A549 (cell line): ENCODE results near the gene FKBP1A.

Source experiments
- CTCF ChIP-seq: fragments of >200 bp; sonication (Bioruptor Twin); formaldehyde crosslinking; IDR thresholded peaks from 3 replicates; pipeline ENCODE4 v1.5.1; 2016
- EP300 ChIP-seq, 2 experiments: fragments of >200 bp; sonication (Bioruptor Twin); formaldehyde crosslinking; IDR thresholded peaks; 2 replicates in 1 of 2; 3 replicates in 1 of 2; pipeline ENCODE4 v1.6.1; 2016 to 2017
- POLR2A ChIP-seq: IDR thresholded peaks from 2 replicates; pipeline ENCODE4 v1.6.1; 2012; ENCODE audit warnings: mild to moderate bottlenecking, low read length
- RAD21 ChIP-seq, 2 experiments: fragments of >200 bp in 1 of 2; sonication (Bioruptor Twin) in 1 of 2; formaldehyde crosslinking in 1 of 2; IDR thresholded peaks in 1 of 2; conservative IDR thresholded peaks in 1 of 2; 2 replicates in 1 of 2; 3 replicates in 1 of 2; pipeline ENCODE4 v1.6.1; 2012 to 2018; ENCODE audit warnings: inconsistent platforms in 1 of 2
- REST ChIP-seq: fragments of 200-600 bp; sonication (generic); IDR thresholded peaks from 2 replicates; pipeline ENCODE4 v1.6.1; 2016; ENCODE audit warnings: antibody characterized with exemption, mild to moderate bottlenecking, moderate library complexity
- RFX5 ChIP-seq: fragments of 450-650 bp; IDR thresholded peaks from 2 replicates; pipeline ENCODE4 v1.7.1; 2014; ENCODE audit warnings: antibody characterized with exemption, mild to moderate bottlenecking, moderate library complexity
- TF ChIP-seq, protein P1 (sequence below): fragments of 250-450 bp; sonication (Bioruptor Pico); IDR thresholded peaks from 2 replicates; pipeline ENCODE4 v1.5.0; 2021; ENCODE audit warnings: mild to moderate bottlenecking, moderate library complexity, borderline replicate concordance

- TF ChIP-seq POLR2A (no peak), RFX5 (no peak), RAD21 (conservative IDR thresholded peaks at IDR 0.05 in 1 of 2, IDR thresholded peaks at IDR 0.05 in 1 of 2) (no peak), CTCF (no peak), REST (no peak), EP300 (IDR thresholded peaks at IDR 0.05) (no peak)
- TF ChIP-seq, protein P1, sequence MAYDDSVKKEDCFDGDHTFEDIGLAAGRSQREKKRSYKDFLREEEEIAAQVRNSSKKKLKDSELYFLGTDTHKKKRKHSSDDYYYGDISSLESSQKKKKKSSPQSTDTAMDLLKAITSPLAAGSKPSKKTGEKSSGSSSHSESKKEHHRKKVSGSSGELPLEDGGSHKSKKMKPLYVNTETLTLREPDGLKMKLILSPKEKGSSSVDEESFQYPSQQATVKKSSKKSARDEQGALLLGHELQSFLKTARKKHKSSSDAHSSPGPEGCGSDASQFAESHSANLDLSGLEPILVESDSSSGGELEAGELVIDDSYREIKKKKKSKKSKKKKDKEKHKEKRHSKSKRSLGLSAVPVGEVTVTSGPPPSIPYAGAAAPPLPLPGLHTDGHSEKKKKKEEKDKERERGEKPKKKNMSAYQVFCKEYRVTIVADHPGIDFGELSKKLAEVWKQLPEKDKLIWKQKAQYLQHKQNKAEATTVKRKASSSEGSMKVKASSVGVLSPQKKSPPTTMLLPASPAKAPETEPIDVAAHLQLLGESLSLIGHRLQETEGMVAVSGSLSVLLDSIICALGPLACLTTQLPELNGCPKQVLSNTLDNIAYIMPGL (CRISPR knock-in tag): no peak
Observed at GRCh38 chr20:1353956-1354355, 38.9 kb downstream of the FKBP1A start.
